NCI-H526 treated with DMSO at 0.1 percent for 48 hours (cell line): ENCODE results near the gene RPL35A.
"Not testable (repeated sequence)": the region's sequence is repeated elsewhere in the genome, so short reads cannot be mapped to it uniquely, and the experiment has no call there.

ENCODE experiments used
- DNase-seq: peaks from one replicate; lab custom pipeline; 2025; lab: John Stamatoyannopoulos, UW

Gene RPL35A

GRCh38 chr3:197952440-197952839 lies 2.5 kb downstream of the RPL35A start:
- DNase-seq = no peak

- DNase-seq = no peak
Measured at GRCh38 chr3:197953325-197953724, 3.3 kb downstream of the RPL35A start.

GRCh38 chr3:197953881-197954280 lies 3.9 kb downstream of the RPL35A start:
- DNase-seq = no peak

- no peak for DNase-seq
Measured at GRCh38 chr3:197955892-197956477, 6.0 kb downstream of the RPL35A start.

- DNase-seq = no peak
Measured at GRCh38 chr3:197956626-197956988, 6.6 kb downstream of the RPL35A start.

- DNase-seq = no peak
Measured at GRCh38 chr3:197957790-197958133, 7.8 kb downstream of the RPL35A start.

GRCh38 chr3:197958346-197958745 lies 8.4 kb downstream of the RPL35A start:
- DNase-seq = no peak

GRCh38 chr3:197958848-197959247 lies 8.9 kb downstream of the RPL35A start:
- not testable (repeated sequence) for DNase-seq

- no peak for DNase-seq
Measured at GRCh38 chr3:197959500-197959890, 9.5 kb downstream of the RPL35A start.

GRCh38 chr3:197959891-197960693 lies 10.1 kb downstream of the RPL35A start, which contains the start of gene LMLN:
Gene LMLN, plus strand, starts transcription at chr3:197960217. Its CDS starts 29 bp downstream, at chr3:197960246.
- peak; percentile 87 for DNase-seq

- DNase-seq = no peak
Measured at GRCh38 chr3:197960694-197961581, 10.9 kb downstream of the RPL35A start.

GRCh38 chr3:197961582-197961945 lies 11.6 kb downstream of the RPL35A start:
- no peak for DNase-seq

- no peak for DNase-seq
Measured at GRCh38 chr3:197963019-197963637, 13.1 kb downstream of the RPL35A start.

- DNase-seq = not testable (repeated sequence)
Measured at GRCh38 chr3:197967337-197967989, 17.5 kb downstream of the RPL35A start.

- DNase-seq = no peak
Measured at GRCh38 chr3:197970588-197970987, 20.6 kb downstream of the RPL35A start.

- DNase-seq = no peak
Measured at GRCh38 chr3:197974016-197974415, 24.0 kb downstream of the RPL35A start.

- DNase-seq = no peak
Measured at GRCh38 chr3:197975311-197975710, 25.3 kb downstream of the RPL35A start.

- no peak for DNase-seq
Measured at GRCh38 chr3:197983076-197983475, 33.1 kb downstream of the RPL35A start.

GRCh38 chr3:197989651-197990050 lies 39.7 kb downstream of the RPL35A start:
- DNase-seq = no peak

- DNase-seq = no peak
Measured at GRCh38 chr3:197994736-197995135, 44.7 kb downstream of the RPL35A start.

- DNase-seq = no peak
Measured at GRCh38 chr3:197996855-197997254, 46.9 kb downstream of the RPL35A start.

GRCh38 chr3:197997936-197998335 lies 47.9 kb downstream of the RPL35A start:
- no peak for DNase-seq
